Smooth muscle cell of the coronary artery (primary cell): ENCODE measurements around the gene SPINT1. TPM values are rescaled to one million over a fixed set of nuclear protein-coding genes. Genes with fewer than 3 reads are reported as not detected.

ENCODE experiments used
- total RNA-seq: library from RNA; depleted of rRNA; stranded (reverse); fragments of >200 nt; gene quantifications from 2 replicates; pipeline ENCODE4 v1.2.3, GENCODE V29; 2014; ENCODE audit warnings: low replicate concordance

Gene SPINT1
- total RNA-seq: 0.23 TPM in 1 of 2 replicates, not detected in the other

DNA sequence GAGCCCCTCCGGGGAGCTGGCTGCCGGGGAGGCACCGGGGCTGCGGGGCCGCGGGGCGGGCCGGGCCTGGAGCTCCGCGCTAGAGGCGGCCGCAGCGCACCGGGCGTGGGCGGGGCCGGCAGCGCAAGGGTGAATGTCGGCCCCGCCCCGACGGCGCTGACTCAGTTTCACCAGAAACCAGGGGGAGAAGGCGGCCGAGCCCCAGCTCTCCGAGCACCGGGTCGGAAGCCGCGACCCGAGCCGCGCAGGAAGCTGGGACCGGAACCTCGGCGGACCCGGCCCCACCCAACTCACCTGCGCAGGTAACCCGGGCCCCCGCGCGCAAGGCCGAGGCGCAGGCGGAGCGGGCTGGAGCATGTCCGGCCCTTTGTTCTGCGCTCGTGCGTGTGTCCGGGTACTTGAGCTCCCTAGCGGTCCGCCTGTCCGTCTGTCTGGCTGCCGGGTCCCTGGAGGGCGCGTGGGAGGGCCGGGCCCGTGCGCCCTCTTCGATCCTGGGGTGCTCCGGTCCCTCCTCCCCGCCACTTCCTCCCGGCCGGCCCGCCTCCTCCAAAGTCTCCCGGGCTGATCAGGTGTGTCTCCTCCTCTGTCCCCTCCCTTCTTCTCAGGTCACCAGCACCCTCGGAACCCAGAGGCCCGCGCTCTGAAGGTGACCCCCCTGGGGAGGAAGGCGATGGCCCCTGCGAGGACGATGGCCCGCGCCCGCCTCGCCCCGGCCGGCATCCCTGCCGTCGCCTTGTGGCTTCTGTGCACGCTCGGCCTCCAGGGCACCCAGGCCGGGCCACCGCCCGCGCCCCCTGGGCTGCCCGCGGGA lies at the start of gene SPINT1:
SPINT1 (plus strand) TSS at position 164 of the 811 bp plus-strand sequence; CDS start at position 671, 507 bp downstream.

GRCh38 chr15:40807028-40807887 lies 36.6 kb upstream of the SPINT1 start, which contains the start of the genes DNAJC17 and ZFYVE19:
DNAJC17 (minus strand) TSS chr15:40807473; CDS start chr15:40807446, 27 bp downstream.
ZFYVE19 (plus strand) TSS chr15:40807089; CDS start chr15:40807590, 501 bp downstream.

GRCh38 chr15:40828447-40829036 lies 15.3 kb upstream of the SPINT1 start, which contains the start of gene PPP1R14D:
PPP1R14D (minus strand) TSS chr15:40828708; CDS start chr15:40828641, 67 bp downstream.

DNA sequence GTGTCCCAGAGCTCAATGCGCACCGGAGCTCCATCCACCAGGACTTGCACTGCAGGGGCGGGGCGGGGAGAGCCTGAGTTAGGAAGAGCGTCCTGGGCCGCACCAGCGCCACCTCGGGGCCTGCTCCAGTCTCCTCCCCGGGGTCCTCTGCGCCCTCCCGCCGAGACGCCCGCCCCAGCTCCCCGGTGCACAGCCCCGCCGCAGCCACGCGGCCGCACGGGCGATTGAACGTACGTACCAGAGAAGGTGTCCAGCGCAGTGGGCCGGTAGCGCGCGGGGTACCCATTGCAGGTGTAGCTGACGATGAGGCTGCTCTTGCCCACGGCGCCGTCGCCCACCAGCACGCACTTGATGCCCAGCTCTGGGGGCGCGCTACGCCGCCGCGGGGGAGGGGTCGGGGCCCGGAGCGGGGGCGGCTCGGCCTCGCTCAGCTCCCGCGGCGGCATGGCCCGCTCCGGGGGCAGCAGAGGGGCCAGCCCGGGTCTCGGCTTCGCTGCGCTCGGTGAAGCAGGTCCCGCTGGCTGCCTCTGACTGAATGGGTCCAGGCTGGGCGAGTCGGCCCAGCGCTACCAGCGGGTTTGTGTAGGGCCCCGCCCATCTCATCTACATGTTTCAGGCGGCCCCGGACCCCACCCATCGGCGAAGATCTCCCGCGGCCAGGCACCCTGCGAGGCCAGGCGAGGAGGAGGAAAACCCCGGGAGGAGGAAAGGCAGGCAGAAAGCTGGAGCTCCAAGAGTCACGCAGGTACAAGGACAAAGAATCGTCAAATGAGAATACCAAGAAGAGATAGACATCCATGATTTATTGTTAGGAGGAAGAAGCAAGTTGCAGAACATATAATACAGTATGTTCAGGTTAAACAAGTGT lies 30.1 kb downstream of the SPINT1 start, which contains the start of gene RHOV:
RHOV (minus strand) TSS at position 541 of the 868 bp plus-strand sequence; CDS start at position 446, 95 bp downstream.

DNA sequence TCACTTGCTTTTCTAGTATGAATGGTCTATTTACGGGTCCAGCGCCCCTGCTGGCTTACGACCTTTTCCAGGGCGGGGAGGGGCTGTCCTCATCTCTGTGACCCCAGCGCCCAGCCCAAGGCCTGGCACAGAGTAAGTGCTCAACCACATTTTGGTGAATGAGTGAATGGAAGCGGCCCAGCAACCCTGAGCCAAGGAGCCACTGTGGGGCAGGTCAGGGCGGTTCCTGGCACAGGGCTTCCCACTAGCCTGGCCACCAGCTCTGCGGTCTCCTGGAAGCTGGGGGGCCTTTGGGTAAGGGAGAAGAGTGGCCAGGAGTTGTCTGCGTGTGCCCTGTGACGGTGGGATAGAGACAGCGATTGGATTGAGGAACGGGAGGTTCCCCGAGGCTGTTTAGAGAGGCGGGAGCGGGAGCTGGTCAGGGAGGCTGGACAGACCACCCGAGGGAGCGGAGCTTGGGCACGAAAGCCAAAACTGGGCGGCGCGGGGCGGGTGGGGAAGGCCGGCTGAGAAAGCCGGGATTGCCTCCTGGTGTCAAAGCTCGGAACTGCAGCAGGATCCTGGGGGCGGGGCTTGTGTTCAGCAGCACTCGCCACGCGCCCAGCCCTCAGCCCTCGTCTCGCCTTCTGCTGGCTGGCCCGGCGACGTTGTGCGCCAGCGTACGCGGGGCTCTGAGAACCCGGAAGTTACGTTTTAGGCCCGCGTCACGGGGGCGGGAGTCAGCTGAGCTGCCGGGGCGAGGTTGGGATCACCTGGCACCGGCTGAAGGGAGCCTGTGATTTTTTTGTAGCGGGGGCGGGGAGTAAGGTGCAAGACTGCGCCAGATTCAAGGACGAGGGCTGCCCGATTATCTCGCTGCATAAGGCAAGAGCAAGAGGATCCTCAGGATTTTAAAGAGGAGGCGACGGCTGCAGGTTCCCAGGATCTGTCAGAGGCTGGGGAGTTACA lies 50.2 kb downstream of the SPINT1 start, which contains the start of gene VPS18:
VPS18 (plus strand) TSS at position 718 of the 948 bp plus-strand sequence. CDS start 319 bp downstream, outside the sequence.

Other genes starting within 250 kb of the SPINT1 start
- 0.12 and 3.8 TPM in 2 replicates for gene KNL1, start 249.8 kb upstream of the SPINT1 start, total RNA-seq
- gene RAD51, start 148.9 kb upstream of the SPINT1 start, total RNA-seq: 0.70 and 3.2 TPM in 2 replicates
- gene RMDN3, start 88.8 kb upstream of the SPINT1 start, total RNA-seq: 16.7 and 20.5 TPM in 2 replicates
- 1.5 and 2.5 TPM in 2 replicates for gene GCHFR, start 80.0 kb upstream of the SPINT1 start, total RNA-seq
- gene C15orf62, start 74.1 kb upstream of the SPINT1 start, total RNA-seq: under 0.01 TPM in 1 of 2 replicates, not detected in the other
- gene ZFYVE19, start 37.0 kb upstream of the SPINT1 start, total RNA-seq: 13.2 and 13.9 TPM in 2 replicates
- 15.6 and 30.9 TPM in 2 replicates for gene DNAJC17, start 36.6 kb upstream of the SPINT1 start, total RNA-seq
- not detected in 2 replicates for gene PPP1R14D, start 15.3 kb upstream of the SPINT1 start, total RNA-seq
- under 0.01 TPM in 1 of 2 replicates, not detected in the other for gene RHOV, start 30.2 kb downstream of the SPINT1 start, total RNA-seq
- gene VPS18, start 50.4 kb downstream of the SPINT1 start, total RNA-seq: 36.3 and 54.9 TPM in 2 replicates
- gene DLL4, start 85.3 kb downstream of the SPINT1 start, total RNA-seq: under 0.01 and 1.6 TPM in 2 replicates
- 5.7 and 31.8 TPM in 2 replicates for gene CHAC1, start 109.4 kb downstream of the SPINT1 start, total RNA-seq